ENCODE data around the gene MSH6.
A peak's percentile ranks its signal among the peaks of the same experiment; 100 is the strongest.

MSH6 gene, protein sequence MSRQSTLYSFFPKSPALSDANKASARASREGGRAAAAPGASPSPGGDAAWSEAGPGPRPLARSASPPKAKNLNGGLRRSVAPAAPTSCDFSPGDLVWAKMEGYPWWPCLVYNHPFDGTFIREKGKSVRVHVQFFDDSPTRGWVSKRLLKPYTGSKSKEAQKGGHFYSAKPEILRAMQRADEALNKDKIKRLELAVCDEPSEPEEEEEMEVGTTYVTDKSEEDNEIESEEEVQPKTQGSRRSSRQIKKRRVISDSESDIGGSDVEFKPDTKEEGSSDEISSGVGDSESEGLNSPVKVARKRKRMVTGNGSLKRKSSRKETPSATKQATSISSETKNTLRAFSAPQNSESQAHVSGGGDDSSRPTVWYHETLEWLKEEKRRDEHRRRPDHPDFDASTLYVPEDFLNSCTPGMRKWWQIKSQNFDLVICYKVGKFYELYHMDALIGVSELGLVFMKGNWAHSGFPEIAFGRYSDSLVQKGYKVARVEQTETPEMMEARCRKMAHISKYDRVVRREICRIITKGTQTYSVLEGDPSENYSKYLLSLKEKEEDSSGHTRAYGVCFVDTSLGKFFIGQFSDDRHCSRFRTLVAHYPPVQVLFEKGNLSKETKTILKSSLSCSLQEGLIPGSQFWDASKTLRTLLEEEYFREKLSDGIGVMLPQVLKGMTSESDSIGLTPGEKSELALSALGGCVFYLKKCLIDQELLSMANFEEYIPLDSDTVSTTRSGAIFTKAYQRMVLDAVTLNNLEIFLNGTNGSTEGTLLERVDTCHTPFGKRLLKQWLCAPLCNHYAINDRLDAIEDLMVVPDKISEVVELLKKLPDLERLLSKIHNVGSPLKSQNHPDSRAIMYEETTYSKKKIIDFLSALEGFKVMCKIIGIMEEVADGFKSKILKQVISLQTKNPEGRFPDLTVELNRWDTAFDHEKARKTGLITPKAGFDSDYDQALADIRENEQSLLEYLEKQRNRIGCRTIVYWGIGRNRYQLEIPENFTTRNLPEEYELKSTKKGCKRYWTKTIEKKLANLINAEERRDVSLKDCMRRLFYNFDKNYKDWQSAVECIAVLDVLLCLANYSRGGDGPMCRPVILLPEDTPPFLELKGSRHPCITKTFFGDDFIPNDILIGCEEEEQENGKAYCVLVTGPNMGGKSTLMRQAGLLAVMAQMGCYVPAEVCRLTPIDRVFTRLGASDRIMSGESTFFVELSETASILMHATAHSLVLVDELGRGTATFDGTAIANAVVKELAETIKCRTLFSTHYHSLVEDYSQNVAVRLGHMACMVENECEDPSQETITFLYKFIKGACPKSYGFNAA (N-terminal part only)

DNA sequence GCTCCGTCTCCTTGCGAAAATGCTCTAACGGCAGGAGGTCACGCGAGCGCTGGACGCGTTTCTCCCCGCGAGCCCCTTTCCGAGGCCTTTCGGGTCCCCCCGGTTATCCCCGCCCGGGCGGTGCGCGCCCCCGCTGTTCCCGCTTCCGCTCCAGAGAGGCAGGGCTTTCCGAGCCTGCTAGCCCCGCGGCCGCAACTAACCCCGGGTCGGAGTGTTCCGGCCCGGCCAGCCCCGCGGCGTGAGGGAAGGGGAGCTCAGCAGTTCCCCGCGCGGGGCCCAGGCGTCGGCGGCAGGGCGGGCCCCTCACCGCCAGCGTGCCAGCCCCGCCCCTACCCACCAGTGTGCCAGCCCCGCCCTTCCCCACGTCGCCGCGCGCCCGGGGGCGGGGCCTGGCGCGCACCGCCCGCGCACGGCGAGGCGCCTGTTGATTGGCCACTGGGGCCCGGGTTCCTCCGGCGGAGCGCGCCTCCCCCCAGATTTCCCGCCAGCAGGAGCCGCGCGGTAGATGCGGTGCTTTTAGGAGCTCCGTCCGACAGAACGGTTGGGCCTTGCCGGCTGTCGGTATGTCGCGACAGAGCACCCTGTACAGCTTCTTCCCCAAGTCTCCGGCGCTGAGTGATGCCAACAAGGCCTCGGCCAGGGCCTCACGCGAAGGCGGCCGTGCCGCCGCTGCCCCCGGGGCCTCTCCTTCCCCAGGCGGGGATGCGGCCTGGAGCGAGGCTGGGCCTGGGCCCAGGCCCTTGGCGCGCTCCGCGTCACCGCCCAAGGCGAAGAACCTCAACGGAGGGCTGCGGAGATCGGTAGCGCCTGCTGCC, at the start of gene MSH6:
Gene MSH6 (plus strand): TSS at position 475 of the 815 bp plus-strand sequence. CDS start 89 bp downstream, at position 564.
- no peak for TF ChIP-seq EZH2phosphoT487 (IDR thresholded peaks at IDR 0.05; ENCODE audit: low read length)
- TF ChIP-seq, protein P1, sequence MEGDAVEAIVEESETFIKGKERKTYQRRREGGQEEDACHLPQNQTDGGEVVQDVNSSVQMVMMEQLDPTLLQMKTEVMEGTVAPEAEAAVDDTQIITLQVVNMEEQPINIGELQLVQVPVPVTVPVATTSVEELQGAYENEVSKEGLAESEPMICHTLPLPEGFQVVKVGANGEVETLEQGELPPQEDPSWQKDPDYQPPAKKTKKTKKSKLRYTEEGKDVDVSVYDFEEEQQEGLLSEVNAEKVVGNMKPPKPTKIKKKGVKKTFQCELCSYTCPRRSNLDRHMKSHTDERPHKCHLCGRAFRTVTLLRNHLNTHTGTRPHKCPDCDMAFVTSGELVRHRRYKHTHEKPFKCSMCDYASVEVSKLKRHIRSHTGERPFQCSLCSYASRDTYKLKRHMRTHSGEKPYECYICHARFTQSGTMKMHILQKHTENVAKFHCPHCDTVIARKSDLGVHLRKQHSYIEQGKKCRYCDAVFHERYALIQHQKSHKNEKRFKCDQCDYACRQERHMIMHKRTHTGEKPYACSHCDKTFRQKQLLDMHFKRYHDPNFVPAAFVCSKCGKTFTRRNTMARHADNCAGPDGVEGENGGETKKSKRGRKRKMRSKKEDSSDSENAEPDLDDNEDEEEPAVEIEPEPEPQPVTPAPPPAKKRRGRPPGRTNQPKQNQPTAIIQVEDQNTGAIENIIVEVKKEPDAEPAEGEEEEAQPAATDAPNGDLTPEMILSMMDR (IDR thresholded peaks at IDR 0.05; ENCODE audit: low read length): no peak
- TF ChIP-seq EZH2 (optimal IDR thresholded peaks at IDR 0.05; ENCODE audit: low read depth, low read length): no peak
- peak within 1 kb of the TSS; percentile 99 for H3K9ac ChIP-seq (ENCODE audit: low read length)
- H2AFZ ChIP-seq (ENCODE audit: low read length): peak within 1 kb of the TSS; percentile 93
- peak within 1 kb of the TSS; percentile 97 for H3K27ac ChIP-seq (ENCODE audit: low read length)
- peaks cover 6% of the 10 kb centered on the region; the same call in 1 of the 2 replicates for H3F3A ChIP-seq (ENCODE audit: insufficient read depth, low read length)
- H3K9me3 ChIP-seq (replicated peaks; ENCODE audit: insufficient read depth, low read length): no peaks in the 10 kb centered on the region
- DNase-seq: peak; percentile 93
- no peaks in the 10 kb centered on the region for H3K27me3 ChIP-seq (replicated peaks; ENCODE audit: insufficient read depth, low read length)
- peak within 1 kb of the TSS; percentile 100 for H3K4me3 ChIP-seq (ENCODE audit: low read length)
- peaks cover 48% of the 10 kb centered on the region for H3K79me2 ChIP-seq (ENCODE audit: low read length)
- H4K20me1 ChIP-seq (ENCODE audit: insufficient read depth, low read length): peaks cover 33% of the 10 kb centered on the region
- peaks cover 6% of the 10 kb centered on the region; the same call in 1 of the 2 replicates for H3K36me3 ChIP-seq (replicated peaks; ENCODE audit: insufficient read depth, low read length)
- no peaks in the 10 kb centered on the region for H3K9me2 ChIP-seq (replicated peaks; ENCODE audit: insufficient read depth, low read length)
- H3K4me1 ChIP-seq (ENCODE audit: low read length): no peaks in the 10 kb centered on the region
- H3K4me2 ChIP-seq (ENCODE audit: low read depth, low read length): peak within 1 kb of the TSS; percentile 76

DNA sequence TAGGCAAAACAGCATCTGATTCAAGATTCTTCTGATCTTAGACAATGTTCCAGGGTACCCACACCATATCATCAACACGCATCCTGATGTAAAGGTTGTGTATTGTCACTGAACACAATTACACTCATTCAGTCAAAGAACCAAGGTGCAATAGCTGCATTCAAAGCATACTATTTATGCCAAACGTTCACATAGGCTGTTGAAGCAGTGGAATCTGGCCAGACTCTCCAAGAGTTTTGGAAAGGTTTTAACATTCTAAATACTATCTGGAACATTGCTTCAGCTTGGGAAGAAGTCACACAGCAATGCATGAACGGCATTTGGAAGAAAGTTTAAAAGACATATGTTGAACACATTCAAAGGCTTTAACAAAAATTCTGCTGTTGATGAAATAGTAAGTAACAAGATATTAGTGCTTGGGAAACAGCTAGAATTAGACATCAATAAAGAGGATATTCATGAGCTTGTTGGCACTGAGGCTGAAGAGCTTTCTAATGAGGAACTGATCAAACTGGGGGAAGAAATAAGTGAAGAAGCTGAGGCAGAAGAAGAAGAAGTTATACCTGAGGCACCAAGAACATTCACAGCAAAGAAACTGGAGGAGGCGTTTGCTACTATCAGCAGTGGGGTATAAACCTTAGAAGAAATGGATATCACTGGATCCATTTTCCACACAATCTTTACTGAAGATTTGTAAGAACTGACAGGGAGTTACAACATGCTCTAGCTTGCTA, 47.6 kb upstream of the MSH6 start:
- Histone ChIP-seq H3K9me3 (replicated peaks; ENCODE audit: insufficient read depth, low read length) (no peaks in the 10 kb centered on the region), H3F3A (ENCODE audit: insufficient read depth, low read length) (no peaks in the 10 kb centered on the region), H3K27me3 (replicated peaks; ENCODE audit: insufficient read depth, low read length) (no peaks in the 10 kb centered on the region), H3K27ac (ENCODE audit: low read length) (no peak overlapping the region), H3K79me2 (ENCODE audit: low read length) (no peaks in the 10 kb centered on the region), H3K36me3 (replicated peaks; ENCODE audit: insufficient read depth, low read length) (no peaks in the 10 kb centered on the region), H3K9ac (ENCODE audit: low read length) (no peak overlapping the region), H3K4me2 (ENCODE audit: low read depth, low read length) (no peak overlapping the region), H4K20me1 (ENCODE audit: insufficient read depth, low read length) (no peaks in the 10 kb centered on the region), H3K4me3 (ENCODE audit: low read length) (no peak overlapping the region), H3K9me2 (replicated peaks; ENCODE audit: insufficient read depth, low read length) (no peaks in the 10 kb centered on the region), H2AFZ (ENCODE audit: low read length) (no peak overlapping the region), H3K4me1 (ENCODE audit: low read length) (no peaks in the 10 kb centered on the region)
- no peak for DNase-seq
- TF ChIP-seq EZH2phosphoT487 (IDR thresholded peaks at IDR 0.05; ENCODE audit: low read length): no peak
- TF ChIP-seq, protein P1 (IDR thresholded peaks at IDR 0.05; ENCODE audit: low read length): no peak
